K562 (cell line): ENCODE results near the gene GMEB1. TPM values are rescaled to one million over a fixed set of nuclear protein-coding genes. Genes with fewer than 3 reads are reported as not detected.
A peak's percentile ranks its signal among the peaks of the same experiment; 100 is the strongest.

Experiments used
- CHCHD3 ChIP-seq: fragments of 250-450 bp; sonication (Bioruptor Pico); IDR thresholded peaks from 2 replicates; pipeline ENCODE4 v2.1.2; 2022; ENCODE audit warnings: mild to moderate bottlenecking
- CHD1 ChIP-seq: fragments of 200-600 bp; sonication (generic); IDR thresholded peaks from one replicate; pipeline ENCODE4 v1.6.1; 2012; ENCODE audit warnings: mild to moderate bottlenecking, moderate library complexity, low read length, inconsistent platforms
- ETV1 ChIP-seq: fragments of 450-650 bp; conservative IDR thresholded peaks from 2 replicates; pipeline ENCODE4 v1.6.1; 2016; ENCODE audit warnings: missing genetic modification characterization, control low read depth, low read depth, missing compliant biosample characterization
- IRF2 ChIP-seq: sonication (generic); formaldehyde crosslinking; IDR thresholded peaks from 2 replicates; pipeline ENCODE4 v1.8.1; 2022; ENCODE audit warnings: mild to moderate bottlenecking, missing genetic modification reagents
- KLF10 ChIP-seq: fragments of 250-450 bp; sonication (Bioruptor Pico); IDR thresholded peaks from 2 replicates; pipeline ENCODE4 v1.6.1; 2021; ENCODE audit warnings: matching md5 sums
- KLF13 ChIP-seq: fragments of 450-650 bp; IDR thresholded peaks from 2 replicates; pipeline ENCODE4 v1.6.1; 2016; ENCODE audit warnings: missing genetic modification characterization, low read depth, mild to moderate bottlenecking, missing compliant biosample characterization, moderate library complexity, borderline replicate concordance
- MECOM ChIP-seq: fragments of 250-450 bp; sonication (Bioruptor Pico); IDR thresholded peaks from 2 replicates; pipeline ENCODE4 v1.8.0; 2022; ENCODE audit warnings: inconsistent platforms
- MYNN ChIP-seq, 2 experiments: sonication (generic); formaldehyde crosslinking in 1 of 2; IDR thresholded peaks; 2 replicates each; pipeline versions ENCODE4 v1.5.0 to v1.6.1; 2016 to 2020; ENCODE audit warnings: antibody characterized with exemption in 1 of 2, missing genetic modification reagents in 1 of 2
- PRDM10 ChIP-seq: fragments of 450-650 bp; IDR thresholded peaks from 2 replicates; pipeline ENCODE4 v1.6.1; 2018; ENCODE audit not compliant: partially characterized antibody
- RHOXF2B ChIP-seq: fragments of 250-450 bp; sonication (Bioruptor Pico); conservative IDR thresholded peaks from 2 replicates; pipeline ENCODE4 v1.5.1; 2021
- TAL1 ChIP-seq: fragments of 450-650 bp; IDR thresholded peaks from 2 replicates; pipeline ENCODE4 v1.6.1; 2016; ENCODE audit warnings: mild to moderate bottlenecking
- TEAD1 ChIP-seq, 2 experiments: fragments of 450-650 bp in 1 of 2; sonication (generic) in 1 of 2; formaldehyde crosslinking; IDR thresholded peaks; 2 replicates each; pipeline versions ENCODE4 v1.4.0 to v1.8.0; 2020 to 2022; ENCODE audit warnings: mild to moderate bottlenecking in 2 of 2, missing genetic modification reagents in 1 of 2
- TFAP4 ChIP-seq: sonication (generic); formaldehyde crosslinking; IDR thresholded peaks from 2 replicates; pipeline ENCODE4 v1.8.0; 2022; ENCODE audit warnings: missing genetic modification reagents, mild to moderate bottlenecking, moderate library complexity, borderline replicate concordance
- TRIM25 ChIP-seq: fragments of 450-650 bp; IDR thresholded peaks from 2 replicates; pipeline ENCODE4 v1.7.0; 2016; ENCODE audit warnings: borderline replicate concordance
- TSHZ1 ChIP-seq: fragments of 250-450 bp; sonication (Bioruptor Pico); IDR thresholded peaks from 2 replicates; pipeline ENCODE4 v1.4.0; 2020; ENCODE audit warnings: mild to moderate bottlenecking, moderate library complexity
- XRCC4 ChIP-seq: IDR thresholded peaks from one replicate; pipeline ENCODE4 v1.6.1; 2011; ENCODE audit not compliant: insufficient read depth, insufficient read length; ENCODE audit errors: extremely low read depth
- ZFX ChIP-seq: sonication (generic); formaldehyde crosslinking; IDR thresholded peaks from 2 replicates; pipeline ENCODE4 v1.8.0; 2022; ENCODE audit warnings: mild to moderate bottlenecking, missing genetic modification reagents, moderate library complexity
- ZNF121 ChIP-seq: sonication (generic); formaldehyde crosslinking; conservative IDR thresholded peaks from 2 replicates; pipeline ENCODE4 v1.8.0; 2022; ENCODE audit warnings: missing genetic modification reagents
- polyA plus RNA-seq, 8 experiments: library from polyadenylated mRNA; depleted of rRNA in 4 of 8; stranded (reverse) in 5 of 8; unstranded in 3 of 8; fragments of >200 nt; fragmentation: Nextera tagmentation in 2 of 8; fragmentation: Illumina TruSeq in 1 of 8; extraction: Ambion mirVana in 2 of 8; extraction: Trizol in 1 of 8; gene quantifications; 2 replicates each; pipeline versions ENCODE4 v1.2.1 to v1.2.3, GENCODE V29; 2011 to 2014; ENCODE audit warnings: inconsistent platforms in 1 of 8, missing spikeins in 1 of 8
- total RNA-seq, 7 experiments: library from RNA; depleted of rRNA in 6 of 7; stranded (reverse); fragments of >200 nt in 6 of 7; fragmentation: Illumina TruSeq in 2 of 7; extraction: Trizol in 2 of 7; gene quantifications; 2 replicates each; pipeline versions ENCODE4 v1.2.1 to v1.2.3, GENCODE V29; 2011 to 2021; ENCODE audit warnings: low replicate concordance in 1 of 7

GMEB1 gene
- total and polyA plus RNA-seq, 9 of the 15 experiments (the other 6 are each of a cell fraction or from before 2014, with no cell fraction given) = 6.6 to 17.5 (median 8.5) TPM

- TF ChIP-seq TRIM25 = no peak
- TF ChIP-seq TSHZ1 = 0 out of 2 replicates have a peak, but pooled peaks have one; percentile 59
- TF ChIP-seq TEAD1 (CRISPR knock-in tag; IDR thresholded peaks at IDR 0.05) = peak; percentile 1 to 89; a peak in 2 of 4 replicates
- peak; percentile 8; the same call in 1 of the 2 replicates for TF ChIP-seq TFAP4 (CRISPR knock-in tag)
- 0 out of 2 replicates have a peak, but pooled peaks have one; percentile 42 for TF ChIP-seq CHCHD3
- no peak for TF ChIP-seq KLF10 (CRISPR knock-in tag)
- no peak for TF ChIP-seq TAL1
- no peak for TF ChIP-seq MYNN (IDR thresholded peaks at IDR 0.05)
- no peak for TF ChIP-seq MYNN (CRISPR knock-in tag; IDR thresholded peaks at IDR 0.05)
- peak; percentile 50; the same call in 1 of the 2 replicates for TF ChIP-seq KLF13 (tag)
- no peak for TF ChIP-seq ZFX (CRISPR knock-in tag)
- TF ChIP-seq PRDM10 = peak; percentile 95
- no peak for TF ChIP-seq ZNF121 (CRISPR knock-in tag)
- peak; percentile 92 for TF ChIP-seq RHOXF2B (CRISPR knock-in tag)
- peak; percentile 72 for TF ChIP-seq CHD1
- peak; percentile 85 for TF ChIP-seq MECOM (CRISPR knock-in tag)
- TF ChIP-seq ETV1 (tag) = peak; percentile 97
- no peak for TF ChIP-seq IRF2 (CRISPR knock-in tag)
- TF ChIP-seq XRCC4 = no peak
Measured at GRCh38 chr1:28648008-28648473, 20.5 kb upstream of the GMEB1 start (continued).
